ENCODE data around the gene TMEM212.

GRCh38 chr3:171805687-171806086, 37.5 kb upstream of the TMEM212 start:
- TF ChIP-seq CTCF (IDR thresholded peaks at IDR 0.05) (no peak), EZH2 (IDR thresholded peaks at IDR 0.05; ENCODE audit: borderline replicate concordance, insufficient read depth, low read depth, low read length, poor library complexity, severe bottlenecking) (no peak)
